Skeletal muscle satellite cell (primary cell): ENCODE data around the gene TNNT2.

ENCODE experiments used
- H3K27me3 ChIP-seq: 2 replicates; pipeline ENCODE4 v1.7.0; 2013; ENCODE audit warnings: low read length; ENCODE audit not compliant: control insufficient read depth, insufficient read depth
- H3K36me3 ChIP-seq: 2 replicates; pipeline ENCODE4 v1.7.0; 2013; ENCODE audit warnings: mild to moderate bottlenecking, control low read depth, low read length; ENCODE audit not compliant: insufficient read depth
- H3K4me1 ChIP-seq: 2 replicates; pipeline ENCODE4 v1.7.0; 2013; ENCODE audit warnings: low read length; ENCODE audit not compliant: control insufficient read depth, insufficient read depth
- H3K4me2 ChIP-seq: 2 replicates; pipeline ENCODE4 v1.7.0; 2013; ENCODE audit warnings: mild to moderate bottlenecking, low read length
- H3K4me3 ChIP-seq: 2 replicates; pipeline ENCODE4 v1.7.0; 2013; ENCODE audit warnings: low read length
- H3K9ac ChIP-seq: 2 replicates; pipeline ENCODE4 v1.7.0; 2013; ENCODE audit warnings: mild to moderate bottlenecking, low read depth, low read length, moderate library complexity
- H3K9me3 ChIP-seq: replicated peaks from 2 replicates; pipeline ENCODE4 v1.7.0; 2013; ENCODE audit warnings: mild to moderate bottlenecking, control low read depth, low read length

The TNNT2 gene

GRCh38 chr1:201360901-201361651 is 16.4 kb downstream of the TNNT2 start:
- peaks cover 15% of the 10 kb centered on the region for H3K27me3 ChIP-seq
- peaks cover 5% of the 10 kb centered on the region for H3K4me1 ChIP-seq
- H3K9me3 ChIP-seq, result no peaks in the 10 kb centered on the region
- H3K4me3 ChIP-seq, result no peak overlapping the region
- H3K4me2 ChIP-seq, result no peak overlapping the region
- H3K36me3 ChIP-seq, result no peaks in the 10 kb centered on the region
- H3K9ac ChIP-seq, result no peak overlapping the region

- H3K4me3 ChIP-seq, result no peak overlapping the region
- peaks cover 21% of the 10 kb centered on the region for H3K27me3 ChIP-seq
- H3K4me1 ChIP-seq, result peaks cover 5% of the 10 kb centered on the region
- no peaks in the 10 kb centered on the region for H3K36me3 ChIP-seq
- H3K4me2 ChIP-seq, result no peak overlapping the region
- no peak overlapping the region for H3K9ac ChIP-seq
- H3K9me3 ChIP-seq, result no peaks in the 10 kb centered on the region
Measured at GRCh38 chr1:201360486-201360885, 17.0 kb downstream of the TNNT2 start.

GRCh38 chr1:201359873-201360210 is 17.6 kb downstream of the TNNT2 start:
- peaks cover 5% of the 10 kb centered on the region for H3K4me1 ChIP-seq
- H3K27me3 ChIP-seq, result peaks cover 27% of the 10 kb centered on the region
- no peak overlapping the region for H3K4me3 ChIP-seq
- no peaks in the 10 kb centered on the region for H3K9me3 ChIP-seq
- no peak overlapping the region for H3K4me2 ChIP-seq
- no peak overlapping the region for H3K9ac ChIP-seq
- no peaks in the 10 kb centered on the region for H3K36me3 ChIP-seq

GRCh38 chr1:201359031-201359872 is 18.2 kb downstream of the TNNT2 start:
- H3K4me2 ChIP-seq, result no peak overlapping the region
- H3K9me3 ChIP-seq, result no peaks in the 10 kb centered on the region
- H3K9ac ChIP-seq, result no peak overlapping the region
- peaks cover 5% of the 10 kb centered on the region for H3K4me1 ChIP-seq
- peaks cover 30% of the 10 kb centered on the region for H3K27me3 ChIP-seq
- H3K4me3 ChIP-seq, result no peak overlapping the region
- no peaks in the 10 kb centered on the region for H3K36me3 ChIP-seq

DNA sequence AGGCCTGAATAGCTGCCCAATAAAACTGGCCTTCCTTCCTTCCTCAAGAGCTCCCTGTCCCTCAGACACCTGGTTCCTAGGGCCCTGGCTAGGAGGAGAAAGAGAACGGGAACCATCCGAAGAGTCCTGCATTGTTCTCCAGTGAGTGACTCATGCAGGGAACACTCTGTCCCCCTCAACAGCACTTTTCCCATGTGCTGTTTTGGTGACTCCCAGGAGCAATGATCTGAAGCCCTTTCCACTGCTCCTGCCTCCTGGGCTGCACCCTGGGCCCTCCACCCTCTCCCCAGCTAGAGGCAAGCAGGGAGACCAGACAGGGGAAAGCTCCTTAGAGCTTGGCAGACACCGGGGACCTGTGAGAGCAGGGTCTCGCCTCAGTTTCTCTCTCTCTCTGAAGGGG is 18.9 kb downstream of the TNNT2 start:
- no peaks in the 10 kb centered on the region for H3K9me3 ChIP-seq
- H3K4me2 ChIP-seq, result no peak overlapping the region
- no peak overlapping the region for H3K4me3 ChIP-seq
- peaks cover 5% of the 10 kb centered on the region for H3K4me1 ChIP-seq
- H3K36me3 ChIP-seq, result no peaks in the 10 kb centered on the region
- no peak overlapping the region for H3K9ac ChIP-seq
- peaks cover 30% of the 10 kb centered on the region for H3K27me3 ChIP-seq

DNA sequence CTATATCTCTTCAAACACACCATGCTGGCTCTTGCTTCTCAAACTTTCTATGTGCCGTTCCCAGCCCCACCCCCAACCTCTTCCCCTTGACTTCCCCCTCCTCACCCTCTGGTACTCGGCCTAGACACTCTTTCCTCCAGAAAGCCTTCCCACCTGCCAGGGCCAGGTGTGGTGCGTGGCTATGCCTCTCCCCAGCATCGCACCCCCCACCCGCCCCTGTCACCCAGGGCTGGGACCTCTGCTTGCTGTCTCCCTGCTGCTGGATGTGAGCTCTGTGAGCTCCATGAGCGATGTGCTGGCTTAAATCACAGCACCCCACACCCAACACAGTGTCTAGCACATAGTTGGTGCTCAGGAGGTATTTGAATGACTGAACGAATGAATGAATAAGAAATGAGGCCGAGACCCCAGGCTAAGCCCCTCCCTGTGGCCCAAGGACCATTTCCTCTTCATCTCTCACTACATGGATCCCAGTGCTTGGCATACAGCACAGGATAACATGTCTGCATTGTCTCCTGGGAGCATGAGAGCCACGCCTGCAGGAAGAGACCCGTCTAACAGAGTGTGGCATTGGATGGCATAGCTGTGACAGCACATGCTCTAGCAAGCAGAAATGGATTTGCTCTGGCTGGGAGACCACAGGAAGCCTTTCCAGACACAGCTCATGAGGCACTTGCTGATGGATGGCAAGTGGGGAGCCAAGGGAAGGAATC is 19.7 kb downstream of the TNNT2 start:
- H3K36me3 ChIP-seq, result no peaks in the 10 kb centered on the region
- peaks cover 26% of the 10 kb centered on the region for H3K27me3 ChIP-seq
- H3K9ac ChIP-seq, result no peak overlapping the region
- H3K9me3 ChIP-seq, result no peaks in the 10 kb centered on the region
- H3K4me3 ChIP-seq, result no peak overlapping the region
- peaks cover 5% of the 10 kb centered on the region for H3K4me1 ChIP-seq
- no peak overlapping the region for H3K4me2 ChIP-seq

DNA sequence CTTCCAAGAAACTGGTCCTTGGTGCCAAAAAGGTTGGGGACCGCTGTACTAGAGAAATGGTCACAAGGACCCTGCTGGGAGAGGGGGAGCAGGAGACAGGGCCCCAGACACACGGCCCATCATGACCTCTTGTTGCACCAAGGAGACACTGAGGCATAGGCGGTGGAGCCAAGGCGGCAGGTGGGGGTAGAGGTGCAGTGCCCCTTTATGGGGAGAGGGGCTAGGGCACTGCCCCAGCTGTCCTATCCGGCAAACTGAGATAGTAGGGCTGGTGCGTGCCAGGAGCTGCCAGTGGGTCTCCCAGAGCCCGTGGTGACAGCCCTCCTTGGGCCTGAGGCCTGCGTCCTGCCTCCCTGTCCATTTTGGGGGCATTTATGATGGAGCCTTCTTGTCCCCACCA is 20.3 kb downstream of the TNNT2 start:
- peaks cover 24% of the 10 kb centered on the region for H3K27me3 ChIP-seq
- no peak overlapping the region for H3K4me3 ChIP-seq
- H3K36me3 ChIP-seq, result no peaks in the 10 kb centered on the region
- no peak overlapping the region for H3K4me2 ChIP-seq
- no peaks in the 10 kb centered on the region for H3K9me3 ChIP-seq
- no peak overlapping the region for H3K9ac ChIP-seq
- H3K4me1 ChIP-seq, result peaks cover 5% of the 10 kb centered on the region

- H3K4me1 ChIP-seq, result peaks cover 5% of the 10 kb centered on the region
- no peak overlapping the region for H3K4me2 ChIP-seq
- H3K9me3 ChIP-seq, result no peaks in the 10 kb centered on the region
- H3K9ac ChIP-seq, result no peak overlapping the region
- H3K36me3 ChIP-seq, result no peaks in the 10 kb centered on the region
- peaks cover 29% of the 10 kb centered on the region for H3K27me3 ChIP-seq
- H3K4me3 ChIP-seq, result no peak overlapping the region
Measured at GRCh38 chr1:201356701-201357100, 20.8 kb downstream of the TNNT2 start.

DNA sequence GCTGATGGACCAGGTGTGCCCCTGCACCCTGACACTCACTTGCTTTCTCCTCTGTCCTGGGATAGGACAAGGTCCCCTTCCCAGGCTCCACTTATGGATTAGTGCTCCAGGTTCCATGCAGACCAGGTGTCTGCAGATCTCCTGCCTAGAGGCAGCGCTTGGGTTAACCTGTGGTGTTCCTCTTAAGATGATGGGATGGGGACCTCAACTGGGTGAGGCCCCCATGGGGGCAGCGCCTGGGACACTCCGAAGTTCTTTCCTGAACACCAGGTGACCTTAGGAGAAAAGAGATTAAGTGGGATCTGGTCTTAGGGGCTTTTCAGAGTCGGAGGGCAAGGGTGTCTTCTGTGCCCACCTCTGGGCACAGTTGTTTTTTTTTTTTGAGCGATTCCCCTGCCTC is 21.2 kb downstream of the TNNT2 start:
- peaks cover 5% of the 10 kb centered on the region for H3K4me1 ChIP-seq
- peaks cover 34% of the 10 kb centered on the region for H3K27me3 ChIP-seq
- no peaks in the 10 kb centered on the region for H3K36me3 ChIP-seq
- H3K4me3 ChIP-seq, result no peak overlapping the region
- H3K4me2 ChIP-seq, result no peak overlapping the region
- H3K9ac ChIP-seq, result no peak overlapping the region
- no peaks in the 10 kb centered on the region for H3K9me3 ChIP-seq

DNA sequence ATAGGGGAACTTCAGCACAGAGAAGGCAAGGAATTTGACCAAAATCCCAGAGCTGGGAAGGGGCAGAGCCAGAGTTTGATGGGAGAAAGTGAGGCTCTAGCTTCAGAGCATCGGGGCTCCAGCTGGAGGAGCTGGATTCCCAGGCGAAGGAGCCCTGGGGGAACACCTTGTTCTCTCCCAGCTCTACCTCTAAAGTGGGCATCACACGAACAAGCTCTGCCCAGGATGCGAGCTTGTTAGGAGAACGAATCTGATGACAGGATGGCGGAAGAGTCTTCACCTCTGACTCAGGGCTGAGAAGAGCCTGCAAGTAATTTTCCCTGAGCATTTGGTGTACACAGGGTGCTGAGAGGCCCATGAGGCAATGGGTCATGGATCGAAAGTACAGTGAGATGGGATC is 22.0 kb downstream of the TNNT2 start:
- Histone ChIP-seq H3K9me3 (no peaks in the 10 kb centered on the region), H3K9ac (no peak overlapping the region), H3K4me2 (no peak overlapping the region), H3K4me3 (no peak overlapping the region), H3K4me1 (peaks cover 5% of the 10 kb centered on the region), H3K36me3 (no peaks in the 10 kb centered on the region), H3K27me3 (peaks cover 36% of the 10 kb centered on the region)

GRCh38 chr1:201354901-201355295 is 22.6 kb downstream of the TNNT2 start:
- peaks cover 36% of the 10 kb centered on the region for H3K27me3 ChIP-seq
- H3K9ac ChIP-seq, result no peak overlapping the region
- no peak overlapping the region for H3K4me2 ChIP-seq
- no peak overlapping the region for H3K4me3 ChIP-seq
- no peaks in the 10 kb centered on the region for H3K9me3 ChIP-seq
- no peaks in the 10 kb centered on the region for H3K36me3 ChIP-seq
- H3K4me1 ChIP-seq, result peaks cover 5% of the 10 kb centered on the region
